Naive B cell (primary cell): ENCODE results near the gene UBA7. TPM values are rescaled to one million over a fixed set of nuclear protein-coding genes. Genes with fewer than 3 reads are reported as not detected.

Experiments used
- ATAC-seq, 2 donors: fragments of 150-1000 bp; cut with Tn5 transposase; 2 replicates each; pipeline ENCODE4 v1.10.0; 2021; ENCODE audit warnings: low read depth in 2 of 2, mild to moderate bottlenecking in 2 of 2, moderate library complexity in 2 of 2
- DNase-seq: peaks from one replicate; pipeline ENCODE4 v3.0.0; 2022
- H3K27ac Mint-ChIP-seq, 6 donors: one replicate each; pipeline ENCODE4 v1.8.0; 2020 to 2022; ENCODE audit warnings: mild to moderate bottlenecking in 6 of 6, mixed read lengths in 6 of 6, moderate library complexity in 5 of 6, inconsistent platforms in 2 of 6
- H3K27me3 Mint-ChIP-seq, 3 donors: one replicate each; pipeline ENCODE4 v1.8.0; 2021 to 2022; ENCODE audit warnings: mixed read lengths in 3 of 3, mild to moderate bottlenecking in 1 of 3
- H3K36me3 Mint-ChIP-seq, 2 donors: one replicate each; pipeline ENCODE4 v1.8.0; 2020 to 2022; ENCODE audit warnings: mixed read lengths in 2 of 2, inconsistent platforms in 1 of 2, mild to moderate bottlenecking in 1 of 2
- H3K4me1 Mint-ChIP-seq, 3 donors: one replicate each; pipeline ENCODE4 v1.8.0; 2020 to 2022; ENCODE audit warnings: mixed read lengths in 3 of 3, inconsistent platforms in 1 of 3, mild to moderate bottlenecking in 1 of 3, moderate library complexity in 1 of 3
- H3K4me3 Mint-ChIP-seq, 8 donors: one replicate each; pipeline ENCODE4 v1.8.0; 2020 to 2022; ENCODE audit warnings: mild to moderate bottlenecking in 8 of 8, mixed read lengths in 8 of 8, moderate library complexity in 8 of 8, inconsistent platforms in 2 of 8
- H3K9me3 Mint-ChIP-seq, 7 donors: one replicate each; pipeline ENCODE4 v1.8.0; 2020 to 2022; ENCODE audit warnings: mixed read lengths in 7 of 7, mild to moderate bottlenecking in 5 of 7, inconsistent platforms in 2 of 7, moderate library complexity in 1 of 7
- polyA plus RNA-seq, 6 donors: library from polyadenylated mRNA; unstranded; fragments of 300-500 nt; fragmentation: Illumina TruSeq; gene quantifications; one replicate each; pipeline ENCODE4 v1.2.3, GENCODE V29; 2021; ENCODE audit warnings: low read depth in 6 of 6

The UBA7 gene
- 10 to 100 TPM; 38.5 to 67.7 (median 52.7) TPM for polyA plus RNA-seq

DNA sequence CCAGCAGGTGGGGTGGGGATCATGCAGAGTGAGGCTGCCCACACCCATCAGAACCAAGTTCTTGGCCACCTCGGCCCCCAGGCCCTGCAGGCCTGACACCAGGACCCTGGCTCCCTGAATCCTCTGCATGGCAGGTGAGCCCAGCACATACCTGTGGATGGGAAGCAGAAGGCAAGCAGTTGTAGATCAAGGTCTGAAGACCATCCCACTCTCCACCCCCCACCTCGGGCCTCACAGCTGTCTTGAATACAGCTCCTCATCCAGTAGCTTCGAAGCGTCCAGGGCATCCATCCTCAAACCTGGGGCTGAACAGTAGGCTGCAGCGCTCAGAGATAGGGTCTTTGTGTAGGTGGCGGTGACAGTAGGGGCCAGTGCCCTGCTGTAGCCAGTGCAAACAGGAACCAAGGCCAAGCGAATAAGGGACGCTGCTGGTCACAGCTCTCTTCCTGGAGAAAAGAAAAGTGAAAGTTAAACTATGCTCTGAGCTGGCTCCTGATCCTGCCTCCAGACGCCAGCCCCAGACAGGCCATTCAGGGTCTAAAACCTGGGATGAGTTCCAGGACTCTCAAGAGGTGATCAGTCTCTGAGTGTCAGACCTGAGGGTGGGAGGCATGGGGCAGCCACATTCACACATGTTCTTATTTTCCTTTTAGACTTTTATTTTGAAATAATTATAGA is at the start of gene UBA7:
Gene UBA7 (minus strand): TSS at position 457 of the 678 bp plus-strand sequence. CDS start 166 bp downstream, at position 291.
- H3K36me3 Mint-ChIP-seq, result peaks cover 0 to 20% of the 10 kb centered on the region in 2 donors
- peaks cover 27 to 60% (median 51%) of the 10 kb centered on the region in 3 donors for H3K4me1 Mint-ChIP-seq
- peak within 1 kb of the TSS; percentile 91 to 99 (median 97) for H3K4me3 Mint-ChIP-seq
- ATAC-seq (peak; percentile 84 to 91), DNase-seq (peak; percentile 42)
- H3K27ac Mint-ChIP-seq, result peak within 1 kb of the TSS; percentile 93 to 98 (median 96)
- no peaks in the 10 kb centered on the region for H3K27me3 Mint-ChIP-seq
- H3K9me3 Mint-ChIP-seq, result no peaks in the 10 kb centered on the region

- H3K36me3 Mint-ChIP-seq, result no peaks in the 10 kb centered on the region
- no peaks in the 10 kb centered on the region for H3K9me3 Mint-ChIP-seq
- no peak for ATAC-seq
- H3K4me1 Mint-ChIP-seq, result peaks cover 0 to 19% (median 16%) of the 10 kb centered on the region in 3 donors
- H3K4me3 Mint-ChIP-seq, result peak overlapping the region in 1 of 8 donors; percentile 55
- no peak for DNase-seq
- peaks cover 13 to 26% (median 16%) of the 10 kb centered on the region in 3 donors for H3K27me3 Mint-ChIP-seq
- no peak overlapping the region for H3K27ac Mint-ChIP-seq
Observed at GRCh38 chr3:49859576-49860305, 46.0 kb upstream of the UBA7 start.

DNA sequence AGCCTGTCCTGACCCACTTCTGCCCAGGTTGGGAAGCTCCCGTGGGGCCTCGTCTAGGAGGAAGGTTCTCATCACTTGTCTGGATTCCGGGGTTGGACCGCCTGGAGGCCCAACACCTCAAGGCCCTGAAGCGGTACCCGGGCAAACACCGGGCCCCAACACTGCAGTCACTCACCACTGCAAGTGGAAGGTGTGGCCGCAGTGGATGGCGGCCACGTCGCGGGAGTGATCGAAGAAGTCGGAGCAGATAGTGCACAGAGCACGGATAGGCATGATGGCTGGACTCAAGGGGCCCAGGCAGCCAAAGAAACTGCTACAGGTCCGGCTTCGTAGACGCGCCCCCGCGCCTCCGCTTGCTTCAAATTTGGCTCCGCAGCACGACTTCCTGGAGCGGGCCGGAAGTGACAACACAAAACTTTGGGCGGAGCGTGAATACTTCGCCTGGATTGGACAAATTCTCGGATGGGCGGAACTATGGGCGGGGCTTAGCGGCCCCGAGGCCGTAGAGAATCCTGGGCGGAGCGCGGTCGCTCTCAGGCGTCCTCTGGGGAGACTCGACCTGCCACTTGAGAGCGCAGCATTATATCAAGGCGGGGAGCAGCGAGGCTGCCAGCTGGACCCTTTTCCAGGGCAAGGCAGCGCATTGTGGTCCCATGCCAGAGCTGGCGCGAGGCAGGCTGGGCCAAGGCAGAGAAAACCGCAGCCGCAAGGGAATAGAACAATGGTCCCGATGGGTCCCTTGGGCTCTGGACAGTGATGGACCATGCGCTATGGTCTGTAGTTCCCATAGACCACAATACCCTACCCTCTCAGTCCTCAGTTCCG is 42.6 kb upstream of the UBA7 start, which contains the start of gene TRAIP:
Gene TRAIP (minus strand): TSS at position 384 of the 825 bp plus-strand sequence. CDS start 111 bp downstream, at position 273.
- Mint-ChIP-seq H3K27ac (peak within 1 kb of the TSS in 5 of 6 donors; percentile 70 to 96 (median 89)), H3K4me3 (peak within 1 kb of the TSS; percentile 84 to 95 (median 90)), H3K27me3 (no peaks in the 10 kb centered on the region), H3K9me3 (no peaks in the 10 kb centered on the region), H3K4me1 (peaks cover 0 to 19% (median 12%) of the 10 kb centered on the region in 3 donors), H3K36me3 (no peaks in the 10 kb centered on the region)
- ATAC-seq (peak; percentile 98 to 99), DNase-seq (peak; percentile 95)

DNA sequence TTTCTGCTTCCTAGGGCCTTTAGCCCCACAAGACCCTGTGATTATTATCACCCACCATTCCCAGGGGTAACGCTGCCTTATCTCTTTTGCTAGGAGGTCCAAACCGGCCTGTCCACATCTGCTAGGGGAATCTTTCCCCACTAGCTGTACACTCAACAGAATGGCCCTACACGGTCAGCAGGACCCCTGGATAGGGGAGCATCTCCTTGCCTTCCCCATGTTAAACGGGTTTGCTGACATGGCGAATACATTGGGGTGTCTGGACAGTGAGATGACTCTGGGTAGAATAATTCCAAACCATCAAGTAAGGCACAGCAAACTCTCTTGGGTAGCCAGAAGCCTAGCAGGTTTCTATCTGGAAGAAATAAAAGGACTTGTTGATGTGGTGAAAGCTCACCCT is 41.9 kb upstream of the UBA7 start:
- no peak for DNase-seq
- Mint-ChIP-seq H3K4me3 (peak overlapping the region in 7 of 8 donors; percentile 84 to 95 (median 90)), H3K9me3 (no peaks in the 10 kb centered on the region), H3K27ac (peak overlapping the region in 1 of 6 donors; percentile 92), H3K27me3 (no peaks in the 10 kb centered on the region), H3K36me3 (no peaks in the 10 kb centered on the region), H3K4me1 (peaks cover 0 to 19% (median 12%) of the 10 kb centered on the region in 3 donors)
- no peak for ATAC-seq

DNA sequence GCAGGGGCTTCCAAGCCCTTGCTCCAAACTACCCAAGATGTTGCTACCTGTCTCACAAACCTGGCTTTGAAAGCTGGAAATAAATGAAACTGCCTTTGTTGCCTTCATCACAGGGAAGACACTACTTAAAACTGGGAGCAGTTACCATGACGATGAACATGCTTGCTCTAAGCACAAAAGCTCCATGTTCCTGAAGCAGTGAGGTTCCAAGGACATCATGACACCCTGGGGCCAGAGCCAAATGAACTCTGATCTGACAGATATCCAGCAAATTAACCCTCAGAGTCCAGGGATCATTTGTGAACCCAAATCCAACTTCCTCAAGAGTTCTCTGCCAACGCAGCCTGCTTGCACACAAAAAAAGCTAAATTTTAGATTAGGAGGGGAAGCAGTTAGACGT is 31.9 kb upstream of the UBA7 start:
- H3K36me3 Mint-ChIP-seq, result no peaks in the 10 kb centered on the region
- peaks cover 0 to 6% (median 3%) of the 10 kb centered on the region in 3 donors for H3K4me1 Mint-ChIP-seq
- H3K4me3 Mint-ChIP-seq, result no peak overlapping the region
- no peak overlapping the region for H3K27ac Mint-ChIP-seq
- no peak for ATAC-seq
- no peaks in the 10 kb centered on the region for H3K9me3 Mint-ChIP-seq
- DNase-seq, result no peak
- no peaks in the 10 kb centered on the region for H3K27me3 Mint-ChIP-seq

DNA sequence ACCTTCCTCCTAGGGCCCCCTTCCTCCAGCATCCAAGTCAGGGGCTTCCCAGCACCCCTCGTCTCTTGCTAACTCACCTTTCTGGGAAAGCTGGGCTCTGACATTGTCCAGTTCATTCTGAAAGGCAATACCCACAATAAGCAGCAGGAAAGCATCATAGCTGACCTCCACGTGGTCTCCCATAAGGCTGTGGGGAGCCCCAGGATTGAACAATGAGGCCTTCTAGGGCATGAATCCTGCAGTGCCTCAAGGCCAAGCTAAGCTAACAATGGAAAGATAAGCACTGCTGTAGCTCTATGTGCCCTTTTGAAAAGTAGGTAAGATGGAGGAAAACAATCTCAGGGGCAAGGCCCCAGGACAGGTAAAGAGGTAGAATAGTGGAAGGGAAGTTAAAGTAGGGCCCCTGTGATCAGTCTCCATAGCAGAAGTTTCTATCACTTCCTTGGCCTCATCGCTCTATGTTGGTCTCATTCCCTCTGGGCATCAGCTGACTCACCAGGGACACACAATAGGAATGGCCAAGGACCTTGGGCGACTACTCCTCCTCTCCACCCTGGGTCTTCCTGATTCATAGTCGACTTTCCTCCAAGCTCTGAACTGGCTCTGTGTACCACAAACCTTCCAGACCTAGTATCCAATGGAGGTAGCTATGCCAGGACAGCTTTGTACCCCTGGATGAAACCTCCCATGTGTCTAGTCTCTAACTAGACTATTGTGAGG is 30.9 kb upstream of the UBA7 start:
- peak overlapping the region in 2 of 6 donors; percentile 32 to 64 for H3K27ac Mint-ChIP-seq
- no peak overlapping the region for H3K4me3 Mint-ChIP-seq
- ATAC-seq (no peak), DNase-seq (no peak)
- H3K36me3 Mint-ChIP-seq, result no peaks in the 10 kb centered on the region
- H3K9me3 Mint-ChIP-seq, result no peaks in the 10 kb centered on the region
- H3K27me3 Mint-ChIP-seq, result no peaks in the 10 kb centered on the region
- peaks cover 0 to 6% (median 3%) of the 10 kb centered on the region in 3 donors for H3K4me1 Mint-ChIP-seq

GRCh38 chr3:49842843-49843517 is 29.2 kb upstream of the UBA7 start:
- DNase-seq (no peak), ATAC-seq (no peak)
- H3K27me3 Mint-ChIP-seq, result no peaks in the 10 kb centered on the region
- no peak overlapping the region for H3K4me3 Mint-ChIP-seq
- no peaks in the 10 kb centered on the region for H3K9me3 Mint-ChIP-seq
- H3K36me3 Mint-ChIP-seq, result no peaks in the 10 kb centered on the region
- H3K4me1 Mint-ChIP-seq, result peaks cover 3 to 12% (median 9%) of the 10 kb centered on the region in 3 donors
- H3K27ac Mint-ChIP-seq, result peak overlapping the region in 1 of 6 donors; percentile 33

GRCh38 chr3:49841806-49842205 is 28.1 kb upstream of the UBA7 start:
- Mint-ChIP-seq H3K27ac (no peak overlapping the region), H3K4me3 (no peak overlapping the region), H3K4me1 (peaks cover 3 to 12% (median 9%) of the 10 kb centered on the region in 3 donors), H3K36me3 (no peaks in the 10 kb centered on the region), H3K27me3 (no peaks in the 10 kb centered on the region), H3K9me3 (no peaks in the 10 kb centered on the region)
- ATAC-seq (no peak), DNase-seq (no peak)

GRCh38 chr3:49841126-49841696 is 27.5 kb upstream of the UBA7 start:
- no peaks in the 10 kb centered on the region for H3K27me3 Mint-ChIP-seq
- H3K27ac Mint-ChIP-seq, result no peak overlapping the region
- DNase-seq (no peak), ATAC-seq (peak in 1 of 2 donors; percentile 16)
- H3K4me1 Mint-ChIP-seq, result peaks cover 3 to 12% (median 9%) of the 10 kb centered on the region in 3 donors
- no peak overlapping the region for H3K4me3 Mint-ChIP-seq
- H3K9me3 Mint-ChIP-seq, result no peaks in the 10 kb centered on the region
- no peaks in the 10 kb centered on the region for H3K36me3 Mint-ChIP-seq

- peaks cover 3 to 12% (median 9%) of the 10 kb centered on the region in 3 donors for H3K4me1 Mint-ChIP-seq
- no peak for ATAC-seq
- H3K27ac Mint-ChIP-seq, result no peak overlapping the region
Observed at GRCh38 chr3:49840388-49840787, 26.6 kb upstream of the UBA7 start.

GRCh38 chr3:49839193-49839809 is 25.5 kb upstream of the UBA7 start:
- peaks cover 3 to 12% (median 9%) of the 10 kb centered on the region in 3 donors for H3K4me1 Mint-ChIP-seq
- H3K36me3 Mint-ChIP-seq, result peaks cover 0 to 4% of the 10 kb centered on the region in 2 donors
- H3K4me3 Mint-ChIP-seq, result no peak overlapping the region
- no peaks in the 10 kb centered on the region for H3K9me3 Mint-ChIP-seq
- no peaks in the 10 kb centered on the region for H3K27me3 Mint-ChIP-seq
- H3K27ac Mint-ChIP-seq, result peak overlapping the region in 1 of 6 donors; percentile 74
- DNase-seq, result peak; percentile 75
- peak; percentile 98 for ATAC-seq

More at GRCh38 chr3:49840388-49840787, 26.6 kb upstream of the UBA7 start:
- no peak for DNase-seq
- Mint-ChIP-seq H3K36me3 (peaks cover 0 to under 1% of the 10 kb centered on the region in 2 donors), H3K27me3 (no peaks in the 10 kb centered on the region), H3K9me3 (no peaks in the 10 kb centered on the region), H3K4me3 (no peak overlapping the region)
